A549 treated with AZD2906 at 1 μM for 4 hours (cell line): Measurements from ENCODE around the gene MAPK14. TPM values are rescaled to one million over a fixed set of nuclear protein-coding genes. Genes with fewer than 3 reads are reported as not detected.

Experiments used
- total RNA-seq: library from RNA; stranded (reverse); fragments of 200-300 nt; extraction: Qiagen RNA extraction; gene quantifications from 5 replicates; pipeline ENCODE4 v1.2.3, GENCODE V29; 2022

MAPK14 gene
- total RNA-seq = 23.5 to 28.4 TPM (median 26.4 TPM) in 5 replicates

GRCh38 chr6:36027501-36028087, at the start of gene MAPK14:
MAPK14 (plus strand) TSS chr6:36027808; CDS start chr6:36028158, 350 bp downstream.

GRCh38 chr6:36023996-36024795, 3.4 kb upstream of the MAPK14 start, which contains the start of gene SLC26A8:
SLC26A8 (minus strand) TSS chr6:36024641; CDS start chr6:36019707, 4,934 bp downstream.

GRCh38 chr6:36129941-36130666, 102.5 kb downstream of the MAPK14 start, which contains the start of gene MAPK13:
MAPK13 (plus strand) TSS chr6:36130513; CDS start chr6:36130583, 70 bp downstream.

Other genes starting within 250 kb of the MAPK14 start
- not detected in 5 replicates for gene CLPSL1, start 246.8 kb upstream of the MAPK14 start, total RNA-seq
- not detected in 5 replicates for gene CLPS, start 230.5 kb upstream of the MAPK14 start, total RNA-seq
- gene LHFPL5, start 222.5 kb upstream of the MAPK14 start, total RNA-seq = 0.15 to 0.23 TPM (median 0.21 TPM) in 4 of 5 replicates, not detected in the other
- 24.9 to 55.6 TPM (median 29.7 TPM) in 5 replicates for gene SRPK1, start 106.7 kb upstream of the MAPK14 start, total RNA-seq
- gene SLC26A8, start 3.2 kb upstream of the MAPK14 start, total RNA-seq = 0.02 to 0.07 TPM in 2 of 5 replicates, not detected in the others
- 0.43 to 0.98 TPM (median 0.48 TPM) in 5 replicates for gene MAPK13, start 102.7 kb downstream of the MAPK14 start, total RNA-seq
- 8.3 to 9.5 TPM (median 9.1 TPM) in 5 replicates for gene BRPF3, start 168.9 kb downstream of the MAPK14 start, total RNA-seq
- gene PNPLA1, start 242.3 kb downstream of the MAPK14 start, total RNA-seq = not detected in 5 replicates